ENCODE data around the gene UGT2B10. TPM values are rescaled to one million over a fixed set of nuclear protein-coding genes. Genes with fewer than 3 reads are reported as not detected.

Gene UGT2B10
- total and polyA plus RNA-seq, 8 donors: 0.29 TPM; not detected in 7

DNA sequence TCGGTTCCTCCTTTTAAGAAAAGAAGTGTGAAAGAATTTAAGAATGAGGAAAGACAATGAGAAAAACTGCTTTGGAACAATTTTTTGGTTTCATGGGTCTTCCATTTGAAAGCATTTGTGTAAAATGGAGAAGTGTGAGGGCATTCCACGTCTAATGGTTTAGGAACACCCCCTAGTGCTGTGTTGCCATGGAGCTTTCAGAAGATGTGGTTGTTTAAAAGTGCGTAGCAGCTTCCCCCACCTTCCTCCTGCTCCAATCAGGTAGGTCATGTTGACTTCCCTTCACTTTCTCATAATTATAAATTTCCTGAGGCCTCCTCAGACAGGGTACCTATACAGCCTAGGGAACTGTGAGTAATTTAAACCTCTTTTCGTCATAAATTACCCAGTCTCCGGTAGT is 50.0 kb downstream of the UGT2B10 start:
- no peak overlapping the region for H3K4me3 ChIP-seq
- H3K27me3 ChIP-seq: no peaks in the 10 kb centered on the region
- H3K36me3 ChIP-seq: no peaks in the 10 kb centered on the region
- TF ChIP-seq POLR2A (IDR thresholded peaks at IDR 0.05) (no peak), POLR2AphosphoS5 (IDR thresholded peaks at IDR 0.05) (no peak), EP300 (IDR thresholded peaks at IDR 0.05) (no peak)
- TF ChIP-seq, protein P1, sequence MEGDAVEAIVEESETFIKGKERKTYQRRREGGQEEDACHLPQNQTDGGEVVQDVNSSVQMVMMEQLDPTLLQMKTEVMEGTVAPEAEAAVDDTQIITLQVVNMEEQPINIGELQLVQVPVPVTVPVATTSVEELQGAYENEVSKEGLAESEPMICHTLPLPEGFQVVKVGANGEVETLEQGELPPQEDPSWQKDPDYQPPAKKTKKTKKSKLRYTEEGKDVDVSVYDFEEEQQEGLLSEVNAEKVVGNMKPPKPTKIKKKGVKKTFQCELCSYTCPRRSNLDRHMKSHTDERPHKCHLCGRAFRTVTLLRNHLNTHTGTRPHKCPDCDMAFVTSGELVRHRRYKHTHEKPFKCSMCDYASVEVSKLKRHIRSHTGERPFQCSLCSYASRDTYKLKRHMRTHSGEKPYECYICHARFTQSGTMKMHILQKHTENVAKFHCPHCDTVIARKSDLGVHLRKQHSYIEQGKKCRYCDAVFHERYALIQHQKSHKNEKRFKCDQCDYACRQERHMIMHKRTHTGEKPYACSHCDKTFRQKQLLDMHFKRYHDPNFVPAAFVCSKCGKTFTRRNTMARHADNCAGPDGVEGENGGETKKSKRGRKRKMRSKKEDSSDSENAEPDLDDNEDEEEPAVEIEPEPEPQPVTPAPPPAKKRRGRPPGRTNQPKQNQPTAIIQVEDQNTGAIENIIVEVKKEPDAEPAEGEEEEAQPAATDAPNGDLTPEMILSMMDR (IDR thresholded peaks at IDR 0.05): no peak
- intact Hi-C loops (cut with DNase I; ENCODE audit: low total_unique reads): no loop called here
- DNase-seq: peak in 1 of 2 donors; percentile 50
- no peaks in the 10 kb centered on the region for H3K9me3 ChIP-seq
- WGBS, 5 donors: 47 to 62% (median 56%) methylated on average over 5 of the region's 5 CpGs
- peaks cover 0 to 13% (median 0%) of the 10 kb centered on the region in 4 donors for H3K4me1 ChIP-seq
- H3K27ac ChIP-seq: peak overlapping the region; percentile 69 to 84 (median 74)

DNA sequence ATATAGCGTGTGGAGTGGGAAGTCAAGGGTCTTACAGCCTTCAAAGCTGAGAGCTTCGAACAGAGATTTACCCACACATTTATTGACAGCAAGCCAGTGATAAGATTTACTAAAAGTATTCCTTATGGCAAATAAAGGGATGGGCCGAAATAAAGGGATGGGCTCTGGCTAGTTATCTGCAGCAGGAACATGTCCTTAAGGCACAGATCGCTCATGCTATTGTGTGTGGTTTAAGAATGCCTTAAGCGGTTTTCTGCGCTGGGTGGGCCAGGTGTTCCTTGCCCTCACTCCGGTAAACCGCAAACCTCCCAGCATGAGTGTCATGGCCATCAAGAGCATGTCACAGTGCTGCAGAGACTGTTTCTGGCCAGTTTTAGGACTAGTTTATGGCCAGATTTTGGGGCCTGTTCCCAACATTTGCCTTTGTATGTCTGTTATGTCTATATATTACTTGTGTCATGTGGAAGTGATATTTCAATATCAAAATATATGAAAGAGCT is 53.5 kb downstream of the UGT2B10 start:
- Histone ChIP-seq H3K27me3 (no peaks in the 10 kb centered on the region), H3K4me1 (peaks cover 0 to 23% (median 14%) of the 10 kb centered on the region in 4 donors), H3K36me3 (no peaks in the 10 kb centered on the region), H3K4me3 (no peak overlapping the region), H3K27ac (no peak overlapping the region), H3K9me3 (no peaks in the 10 kb centered on the region)
- 86 to 92% (median 90%) methylated on average over 8 of the region's 8 CpGs for WGBS, 5 donors
- DNase-seq: no peak
- intact Hi-C loops (cut with DNase I; ENCODE audit: low total_unique reads): no loop called here
- TF ChIP-seq POLR2AphosphoS5 (IDR thresholded peaks at IDR 0.05) (no peak), EP300 (IDR thresholded peaks at IDR 0.05) (no peak), POLR2A (IDR thresholded peaks at IDR 0.05) (no peak)
- TF ChIP-seq, protein P1 (IDR thresholded peaks at IDR 0.05): no peak

DNA sequence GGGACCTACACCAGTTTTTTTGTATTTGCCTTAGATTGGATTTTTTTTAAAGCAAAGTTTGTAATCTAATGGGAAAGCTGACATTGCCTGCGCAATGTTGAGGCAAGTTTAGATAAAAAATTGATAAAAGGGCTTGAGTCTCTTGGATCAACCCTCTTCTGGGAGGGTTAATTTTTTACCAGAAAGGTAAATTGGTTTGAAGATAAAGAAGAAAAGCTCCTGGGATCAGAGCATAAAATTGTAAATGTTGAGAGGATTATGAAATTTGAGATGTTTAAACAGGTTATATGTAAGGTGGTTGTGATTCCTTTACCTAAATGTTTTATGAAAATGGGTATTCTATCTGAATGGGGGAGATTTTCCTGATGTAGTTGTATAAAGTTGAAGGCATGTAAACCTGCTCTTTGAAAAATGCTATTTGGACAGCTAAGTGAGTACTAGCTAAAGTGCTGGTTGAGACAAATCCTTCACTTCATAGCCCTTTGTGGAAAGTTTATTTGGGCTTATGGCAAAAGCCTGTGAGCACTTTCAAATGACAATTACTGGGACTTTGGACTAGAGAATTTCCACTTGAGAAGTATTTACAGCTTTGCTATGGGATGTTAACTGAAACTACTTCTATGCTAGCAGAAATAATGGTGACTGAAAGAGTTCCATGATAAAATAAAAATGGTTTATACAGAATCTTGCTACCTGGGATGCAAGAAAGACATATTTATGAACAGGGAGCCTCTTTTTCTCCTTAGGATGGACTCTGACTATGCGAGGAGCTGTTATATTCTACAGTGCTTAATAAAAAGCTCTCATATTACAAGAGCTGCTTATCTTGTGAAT is 56.2 kb downstream of the UGT2B10 start:
- H3K27ac ChIP-seq: peak overlapping the region in 4 of 5 donors; percentile 30 to 71 (median 60)
- TF ChIP-seq POLR2A (IDR thresholded peaks at IDR 0.05) (no peak), POLR2AphosphoS5 (IDR thresholded peaks at IDR 0.05) (no peak), EP300 (IDR thresholded peaks at IDR 0.05) (no peak)
- TF ChIP-seq, protein P1 (IDR thresholded peaks at IDR 0.05): no peak
- H3K4me1 ChIP-seq: peaks cover 0 to 16% (median 13%) of the 10 kb centered on the region in 4 donors
- no peak overlapping the region for H3K4me3 ChIP-seq
- intact Hi-C loops (cut with DNase I; ENCODE audit: low total_unique reads): no loop called here
- peak in 1 of 2 donors; percentile 50 for DNase-seq
- no peaks in the 10 kb centered on the region for H3K9me3 ChIP-seq
- 16 to 41% (median 34%) methylated on average over 2 of the region's 2 CpGs for WGBS, 5 donors
- H3K36me3 ChIP-seq: no peaks in the 10 kb centered on the region
- no peaks in the 10 kb centered on the region for H3K27me3 ChIP-seq

DNA sequence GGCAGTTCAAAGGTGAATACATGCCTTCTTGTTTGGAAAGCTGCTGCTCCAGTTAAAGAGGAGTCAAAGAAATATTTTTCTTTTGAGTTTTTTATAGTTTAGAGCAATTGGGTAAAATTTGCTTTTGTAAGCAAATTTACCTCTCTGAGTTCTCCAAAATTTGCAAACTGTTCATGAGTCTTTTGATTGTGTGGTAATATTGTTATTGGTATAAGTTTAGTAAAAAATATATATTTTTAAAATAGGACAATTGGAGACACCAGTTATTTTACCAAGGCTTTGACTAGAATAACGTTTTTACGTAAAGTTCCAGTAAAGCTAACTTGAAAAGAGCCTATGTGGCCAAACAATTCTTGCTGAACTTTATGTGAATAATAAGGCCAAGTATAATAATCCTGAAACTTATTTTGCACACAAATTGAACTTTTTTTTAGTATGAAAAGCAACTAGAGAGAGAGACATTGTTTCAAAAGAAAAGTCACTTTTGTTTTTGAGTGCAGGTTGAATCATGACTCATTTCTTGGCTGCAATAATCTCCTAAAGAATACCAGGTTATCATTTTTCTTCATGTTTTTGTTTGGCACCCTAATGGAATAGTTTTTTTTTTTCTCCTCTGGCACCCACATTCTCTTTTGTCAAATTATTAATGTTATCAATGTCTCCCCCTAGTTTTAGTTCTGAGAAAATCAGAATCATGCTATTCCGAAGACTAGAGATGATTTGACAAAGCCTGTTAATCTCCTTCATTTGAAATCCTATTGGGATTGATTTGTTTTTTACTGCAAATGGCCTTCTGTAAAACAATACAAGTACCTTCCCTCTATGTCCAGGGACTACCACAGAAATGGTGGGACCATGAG is 57.1 kb downstream of the UGT2B10 start:
- Histone ChIP-seq H3K27ac (peak overlapping the region in 3 of 5 donors; percentile 30 to 71 (median 63)), H3K27me3 (no peaks in the 10 kb centered on the region), H3K9me3 (no peaks in the 10 kb centered on the region), H3K4me1 (peaks cover 0 to 16% (median 13%) of the 10 kb centered on the region in 4 donors), H3K4me3 (no peak overlapping the region), H3K36me3 (no peaks in the 10 kb centered on the region)
- whole genome bisulfite sequencing, 5 donors: 44 to 64% (median 55%) methylated on average over 3 of the region's 3 CpGs
- intact Hi-C loops (cut with DNase I; ENCODE audit: low total_unique reads): no loop called here
- no peak for DNase-seq
- TF ChIP-seq POLR2AphosphoS5 (IDR thresholded peaks at IDR 0.05) (no peak), POLR2A (IDR thresholded peaks at IDR 0.05) (no peak), EP300 (IDR thresholded peaks at IDR 0.05) (no peak)
- TF ChIP-seq, protein P1 (IDR thresholded peaks at IDR 0.05): no peak
